Body of pancreas (tissue), 4 donors: Measurements from ENCODE around the gene SHLD2.
"Not testable (repeated sequence)": the region's sequence is repeated elsewhere in the genome, so short reads cannot be mapped to it uniquely, and the experiment has no call there.

Experiments used
- CTCF ChIP-seq, 7 experiments: fragments of 450-650 bp in 4 of 7; fragments of 200-600 bp in 3 of 7; sonication (generic) in 3 of 7; IDR thresholded peaks; one replicate each; pipeline ENCODE4 v1.5.1; 2016 to 2019; ENCODE audit warnings: antibody characterized with exemption in 7 of 7
- POLR2A ChIP-seq, 3 donors: fragments of 450-650 bp; IDR thresholded peaks; one replicate each; pipeline ENCODE4 v1.6.1; 2016; ENCODE audit warnings: antibody characterized with exemption in 3 of 3, mild to moderate bottlenecking in 2 of 3

- not testable (repeated sequence) for TF ChIP-seq CTCF, POLR2A (IDR thresholded peaks at IDR 0.05)
These were observed 32.7 kb downstream of the SHLD2 start for GRCh38 chr10:87127607-87128156.
